Gastrocnemius medialis (tissue), 4 donors: ENCODE data around the gene JDP2. TPM values are rescaled to one million over a fixed set of nuclear protein-coding genes. Genes with fewer than 3 reads are reported as not detected.

Experiments
- ATAC-seq, 2 donors: fragments of 150-250 bp; one replicate each; pipeline ENCODE4 v1.9.1; 2016
- DNase-seq, 2 donors: peaks; one replicate each; pipeline ENCODE4 v3.0.0-alpha.2; 2019
- H3K27ac ChIP-seq, 4 donors: fragments of 200-600 bp; sonication (generic); 1 replicate in 1 of 4; 2 replicates in 3 of 4; pipeline ENCODE4 v1.5.1; 2016 to 2018; ENCODE audit warnings: mild to moderate bottlenecking in 2 of 4, moderate library complexity in 1 of 4
- H3K27me3 ChIP-seq, 3 donors: fragments of 200-600 bp; sonication (generic) in 2 of 3; 1 replicate in 1 of 3; 2 replicates in 2 of 3; pipeline versions ENCODE4 v1.5.1 to v1.6.0; 2016 to 2019; ENCODE audit warnings: mild to moderate bottlenecking in 1 of 3, moderate library complexity in 1 of 3
- H3K36me3 ChIP-seq, 2 donors: fragments of 200-600 bp; sonication (generic) in 1 of 2; one replicate each; pipeline ENCODE4 v1.5.1; 2017 to 2018
- H3K4me1 ChIP-seq, 2 donors: fragments of 200-600 bp; sonication (generic) in 1 of 2; one replicate each; pipeline ENCODE4 v1.5.1; 2016 to 2017; ENCODE audit warnings: mild to moderate bottlenecking in 2 of 2
- H3K4me3 ChIP-seq, 4 donors: fragments of 200-600 bp; sonication (generic) in 3 of 4; 1 replicate in 1 of 4; 2 replicates in 3 of 4; pipeline ENCODE4 v1.5.1; 2016 to 2019; ENCODE audit warnings: mild to moderate bottlenecking in 2 of 4
- H3K9me3 ChIP-seq, 3 donors: fragments of 200-600 bp; sonication (generic) in 2 of 3; 1 replicate in 1 of 3; 2 replicates in 2 of 3; pipeline ENCODE4 v1.5.1; 2016 to 2019
- POLR2A ChIP-seq, 2 donors: fragments of 450-650 bp; IDR thresholded peaks; one replicate each; pipeline ENCODE4 v1.6.1; 2017; ENCODE audit warnings: antibody characterized with exemption in 2 of 2, mild to moderate bottlenecking in 2 of 2, moderate library complexity in 2 of 2
- in situ Hi-C, 4 donors: fragments of 200-750 bp; cut with MboI; loops; one replicate each; pipeline versions ENCODE4 v1.15.0 to v1.8.0; 2017; ENCODE audit warnings: low sequenced_read_pairs in 4 of 4
- intact Hi-C: fragments of 100-400 bp; cut with DNase I; formaldehyde crosslinking; loops from one replicate; pipeline ENCODE4 v1.15.1; 2023; ENCODE audit warnings: low total_unique reads
- total RNA-seq, 4 donors: library from RNA; depleted of rRNA; stranded (reverse); fragments of >200 nt; gene quantifications; one replicate each; pipeline versions ENCODE4 v1.1.0 to v1.2.3, GENCODE V29; 2016
- TF ChIP-seq, protein P1 (sequence below), 5 experiments: fragments of 450-650 bp in 3 of 5; fragments of 200-600 bp in 2 of 5; sonication (generic) in 2 of 5; IDR thresholded peaks in 4 of 5; conservative IDR thresholded peaks in 1 of 5; 1 replicate in 4 of 5; 2 replicates in 1 of 5; pipeline ENCODE4 v1.5.1; 2016 to 2019; ENCODE audit warnings: antibody characterized with exemption in 5 of 5, mild to moderate bottlenecking in 3 of 5, moderate library complexity in 3 of 5

JDP2 gene
- total RNA-seq, 4 donors from 2014 or later: 17.3 to 80.2 (median 31.7) TPM

GRCh38 chr14:75456997-75457335 is 29.1 kb downstream of the JDP2 start:
- peaks cover 88 to 94% of the 10 kb centered on the region in 2 donors for H3K4me1 ChIP-seq
- in situ Hi-C loops: no loop called here
- peak overlapping the region; percentile 72 to 93 (median 87) for H3K27ac ChIP-seq

DNA sequence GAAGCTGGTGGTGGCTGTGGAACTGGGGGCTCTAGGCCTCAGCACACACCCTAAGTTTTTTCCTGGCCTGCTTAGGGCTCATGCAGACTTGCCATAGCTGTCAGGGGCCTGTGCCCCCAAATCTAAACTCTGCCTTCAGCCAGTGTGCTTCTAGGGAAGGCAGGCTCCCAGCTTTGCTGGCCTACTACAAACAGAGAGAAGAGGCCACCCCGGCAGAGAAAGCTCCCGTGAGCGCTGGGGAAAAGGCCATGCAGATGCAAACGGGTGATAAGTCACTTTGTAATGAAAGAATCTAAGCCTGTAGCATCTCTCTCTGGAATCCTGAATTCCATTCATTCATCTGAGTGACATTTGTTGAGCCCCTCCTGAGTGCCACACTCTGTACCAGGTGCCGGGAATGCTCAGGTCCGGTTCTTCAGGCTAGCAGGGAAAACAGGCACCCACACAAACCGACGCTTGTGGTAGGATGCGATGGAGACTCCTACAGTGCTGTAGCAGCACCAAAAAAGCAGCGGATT is 29.9 kb downstream of the JDP2 start:
- Histone ChIP-seq H3K27ac (peak overlapping the region; percentile 72 to 93 (median 87)), H3K4me1 (peaks cover 81 to 86% of the 10 kb centered on the region in 2 donors), H3K36me3 (no peaks in the 10 kb centered on the region), H3K27me3 (no peaks in the 10 kb centered on the region), H3K9me3 (no peaks in the 10 kb centered on the region), H3K4me3 (no peak overlapping the region)
- ATAC-seq (no peak), DNase-seq (no peak)
- in situ Hi-C loops: no loop called here
- intact Hi-C loops: no loop called here
- no peak for TF ChIP-seq POLR2A (IDR thresholded peaks at IDR 0.05)
- TF ChIP-seq, protein P1, sequence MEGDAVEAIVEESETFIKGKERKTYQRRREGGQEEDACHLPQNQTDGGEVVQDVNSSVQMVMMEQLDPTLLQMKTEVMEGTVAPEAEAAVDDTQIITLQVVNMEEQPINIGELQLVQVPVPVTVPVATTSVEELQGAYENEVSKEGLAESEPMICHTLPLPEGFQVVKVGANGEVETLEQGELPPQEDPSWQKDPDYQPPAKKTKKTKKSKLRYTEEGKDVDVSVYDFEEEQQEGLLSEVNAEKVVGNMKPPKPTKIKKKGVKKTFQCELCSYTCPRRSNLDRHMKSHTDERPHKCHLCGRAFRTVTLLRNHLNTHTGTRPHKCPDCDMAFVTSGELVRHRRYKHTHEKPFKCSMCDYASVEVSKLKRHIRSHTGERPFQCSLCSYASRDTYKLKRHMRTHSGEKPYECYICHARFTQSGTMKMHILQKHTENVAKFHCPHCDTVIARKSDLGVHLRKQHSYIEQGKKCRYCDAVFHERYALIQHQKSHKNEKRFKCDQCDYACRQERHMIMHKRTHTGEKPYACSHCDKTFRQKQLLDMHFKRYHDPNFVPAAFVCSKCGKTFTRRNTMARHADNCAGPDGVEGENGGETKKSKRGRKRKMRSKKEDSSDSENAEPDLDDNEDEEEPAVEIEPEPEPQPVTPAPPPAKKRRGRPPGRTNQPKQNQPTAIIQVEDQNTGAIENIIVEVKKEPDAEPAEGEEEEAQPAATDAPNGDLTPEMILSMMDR (IDR thresholded peaks at IDR 0.05 in 4 of 5, conservative IDR thresholded peaks at IDR 0.05 in 1 of 5): no peak

More at GRCh38 chr14:75456997-75457335, 29.1 kb downstream of the JDP2 start:
- Histone ChIP-seq H3K4me3 (no peak overlapping the region), H3K27me3 (no peaks in the 10 kb centered on the region), H3K36me3 (no peaks in the 10 kb centered on the region), H3K9me3 (no peaks in the 10 kb centered on the region)
- TF ChIP-seq POLR2A (IDR thresholded peaks at IDR 0.05): no peak
- TF ChIP-seq, protein P1 (IDR thresholded peaks at IDR 0.05 in 4 of 5, conservative IDR thresholded peaks at IDR 0.05 in 1 of 5): no peak
- ATAC-seq (no peak), DNase-seq (no peak)
- intact Hi-C loops: no loop called here

GRCh38 chr14:75458305-75458704 is 30.5 kb downstream of the JDP2 start:
- H3K36me3 ChIP-seq: no peaks in the 10 kb centered on the region
- ATAC-seq: no peak
- no peak overlapping the region for H3K4me3 ChIP-seq
- in situ Hi-C loops (no loop called here), intact Hi-C loops (no loop called here)
- H3K4me1 ChIP-seq: peaks cover 75 to 80% of the 10 kb centered on the region in 2 donors
- no peaks in the 10 kb centered on the region for H3K27me3 ChIP-seq
- TF ChIP-seq POLR2A (IDR thresholded peaks at IDR 0.05): no peak
- TF ChIP-seq, protein P1 (IDR thresholded peaks at IDR 0.05 in 4 of 5, conservative IDR thresholded peaks at IDR 0.05 in 1 of 5): no peak
- peak overlapping the region; percentile 72 to 93 (median 87) for H3K27ac ChIP-seq
- DNase-seq: no peak
- no peaks in the 10 kb centered on the region for H3K9me3 ChIP-seq

- no peaks in the 10 kb centered on the region for H3K27me3 ChIP-seq
- DNase-seq (peak; percentile 84 to 96), ATAC-seq (peak; percentile 83 to 87)
- in situ Hi-C loops (no loop called here), intact Hi-C loops (no loop called here)
- H3K4me1 ChIP-seq: peaks cover 66 to 71% of the 10 kb centered on the region in 2 donors
- H3K9me3 ChIP-seq: no peaks in the 10 kb centered on the region
- H3K27ac ChIP-seq: peak overlapping the region; percentile 72 to 93 (median 87)
- peak overlapping the region in 1 of 4 donors; percentile 5 for H3K4me3 ChIP-seq
- H3K36me3 ChIP-seq: no peaks in the 10 kb centered on the region
- TF ChIP-seq, protein P1 (IDR thresholded peaks at IDR 0.05 in 4 of 5, conservative IDR thresholded peaks at IDR 0.05 in 1 of 5): peak in 3 of 5 experiments; percentile 11 to 40 (median 32)
- peak in 1 of 2 donors; percentile 14 for TF ChIP-seq POLR2A (IDR thresholded peaks at IDR 0.05)
Observed at GRCh38 chr14:75459099-75459741, 31.4 kb downstream of the JDP2 start.
